Measurements from ENCODE around the gene FOXP4. TPM values are rescaled to one million over a fixed set of nuclear protein-coding genes. Genes with fewer than 3 reads are reported as not detected.
A peak's percentile ranks its signal among the peaks of the same experiment; 100 is the strongest.

FOXP4 gene
- total RNA-seq (2014; rRNA removed; shearing (Covaris generic); ENCODE audit: low replicate concordance): 0.03 and 1.6 TPM in 2 replicates

GRCh38 chr6:41545703-41546474 is at the start of gene FOXP4:
TSS of gene FOXP4 (plus strand) at chr6:41546381. CDS start at chr6:41565761, 19,380 bp downstream.
- DNase-seq (ENCODE audit: low read depth): peak; percentile 92
- in situ Hi-C loops (cut with HindIII; ENCODE audit: low pct_unique_long_range_greater_than_20kb, low sequenced_read_pairs): no loop called here

- DNase-seq (ENCODE audit: low read depth): no peak
- in situ Hi-C loops (cut with HindIII; ENCODE audit: low pct_unique_long_range_greater_than_20kb, low sequenced_read_pairs): no loop called here
Observed at GRCh38 chr6:41497573-41497972, 48.6 kb upstream of the FOXP4 start.

GRCh38 chr6:41497994-41498393 is 48.2 kb upstream of the FOXP4 start:
- in situ Hi-C loops (cut with HindIII; ENCODE audit: low pct_unique_long_range_greater_than_20kb, low sequenced_read_pairs): no loop called here
- no peak for DNase-seq (ENCODE audit: low read depth)

GRCh38 chr6:41498968-41499599 is 47.1 kb upstream of the FOXP4 start:
- in situ Hi-C loops (cut with HindIII; ENCODE audit: low pct_unique_long_range_greater_than_20kb, low sequenced_read_pairs): no loop called here

GRCh38 chr6:41500561-41500960 is 45.6 kb upstream of the FOXP4 start:
- no peak for DNase-seq (ENCODE audit: low read depth)
- in situ Hi-C loops (cut with HindIII; ENCODE audit: low pct_unique_long_range_greater_than_20kb, low sequenced_read_pairs): no loop called here

More at GRCh38 chr6:41498968-41499599, 47.1 kb upstream of the FOXP4 start:
- DNase-seq (ENCODE audit: low read depth): no peak

- in situ Hi-C loops (cut with HindIII; ENCODE audit: low pct_unique_long_range_greater_than_20kb, low sequenced_read_pairs): no loop called here
- no peak for DNase-seq (ENCODE audit: low read depth)
Observed at GRCh38 chr6:41502566-41502916, 43.6 kb upstream of the FOXP4 start.

- in situ Hi-C loops (cut with HindIII; ENCODE audit: low pct_unique_long_range_greater_than_20kb, low sequenced_read_pairs): no loop called here
- DNase-seq (ENCODE audit: low read depth): no peak
Observed at GRCh38 chr6:41502917-41503671, 43.1 kb upstream of the FOXP4 start.

- DNase-seq (ENCODE audit: low read depth): peak; percentile 48
- in situ Hi-C loops (cut with HindIII; ENCODE audit: low pct_unique_long_range_greater_than_20kb, low sequenced_read_pairs): no loop called here
Observed at GRCh38 chr6:41503827-41504465, 42.2 kb upstream of the FOXP4 start.

GRCh38 chr6:41504466-41505121 is 41.6 kb upstream of the FOXP4 start:
- DNase-seq (ENCODE audit: low read depth): no peak
- in situ Hi-C loops (cut with HindIII; ENCODE audit: low pct_unique_long_range_greater_than_20kb, low sequenced_read_pairs): no loop called here

- in situ Hi-C loops (cut with HindIII; ENCODE audit: low pct_unique_long_range_greater_than_20kb, low sequenced_read_pairs): no loop called here
- DNase-seq (ENCODE audit: low read depth): peak; percentile 18
Observed at GRCh38 chr6:41505122-41506049, 40.8 kb upstream of the FOXP4 start.

GRCh38 chr6:41508479-41508878 is 37.7 kb upstream of the FOXP4 start:
- in situ Hi-C loops (cut with HindIII; ENCODE audit: low pct_unique_long_range_greater_than_20kb, low sequenced_read_pairs): no loop called here
- DNase-seq (ENCODE audit: low read depth): no peak

GRCh38 chr6:41509580-41509979 is 36.6 kb upstream of the FOXP4 start:
- in situ Hi-C loops (cut with HindIII; ENCODE audit: low pct_unique_long_range_greater_than_20kb, low sequenced_read_pairs): no loop called here
- DNase-seq (ENCODE audit: low read depth): no peak

GRCh38 chr6:41511443-41512060 is 34.6 kb upstream of the FOXP4 start:
- in situ Hi-C loops (cut with HindIII; ENCODE audit: low pct_unique_long_range_greater_than_20kb, low sequenced_read_pairs): no loop called here

GRCh38 chr6:41512146-41512701 is 34.0 kb upstream of the FOXP4 start:
- DNase-seq (ENCODE audit: low read depth): no peak
- in situ Hi-C loops (cut with HindIII; ENCODE audit: low pct_unique_long_range_greater_than_20kb, low sequenced_read_pairs): no loop called here

More at GRCh38 chr6:41511443-41512060, 34.6 kb upstream of the FOXP4 start:
- DNase-seq (ENCODE audit: low read depth): no peak

- DNase-seq (ENCODE audit: low read depth): no peak
- in situ Hi-C loops (cut with HindIII; ENCODE audit: low pct_unique_long_range_greater_than_20kb, low sequenced_read_pairs): no loop called here
Observed at GRCh38 chr6:41515995-41516394, 30.2 kb upstream of the FOXP4 start.

- in situ Hi-C loops (cut with HindIII; ENCODE audit: low pct_unique_long_range_greater_than_20kb, low sequenced_read_pairs): no loop called here
- DNase-seq (ENCODE audit: low read depth): no peak
Observed at GRCh38 chr6:41518118-41518517, 28.1 kb upstream of the FOXP4 start.

All from Caki2 (cell line).